Chondrocyte (in vitro differentiated cells): Measurements from ENCODE around the gene DEFB125. TPM values are rescaled to one million over a fixed set of nuclear protein-coding genes. Genes with fewer than 3 reads are reported as not detected.

Experiments
- DNase-seq: peaks from one replicate; pipeline ENCODE4 v3.0.0; 2021; ENCODE audit warnings: mixed read lengths, low spot score
- H3K27ac Mint-ChIP-seq: one replicate; pipeline ENCODE4 v1.8.0; 2021; ENCODE audit warnings: mild to moderate bottlenecking, moderate library complexity, mixed read lengths; ENCODE audit not compliant: unreplicated experiment
- H3K27me3 Mint-ChIP-seq: 2 replicates; pipeline ENCODE4 v1.8.0; 2021; ENCODE audit warnings: low read depth, mixed read lengths
- H3K36me3 Mint-ChIP-seq: 2 replicates; pipeline ENCODE4 v1.8.0; 2021; ENCODE audit warnings: low read depth, mixed read lengths
- H3K4me1 Mint-ChIP-seq: 2 replicates; pipeline ENCODE4 v1.8.0; 2021; ENCODE audit warnings: low read depth, mild to moderate bottlenecking, mixed read lengths
- H3K4me3 Mint-ChIP-seq: one replicate; pipeline ENCODE4 v1.8.0; 2021; ENCODE audit warnings: mild to moderate bottlenecking, moderate library complexity, mixed read lengths; ENCODE audit not compliant: unreplicated experiment
- H3K9me3 Mint-ChIP-seq: 2 replicates; pipeline ENCODE4 v1.8.0; 2021; ENCODE audit warnings: low read depth, mixed read lengths
- long read RNA-seq: library from polyadenylated mRNA; stranded (forward); transcript quantifications from one replicate; pipeline ENCODE4 v2.0.0, GENCODE V29; 2021
- total RNA-seq: library from RNA; stranded (reverse); gene quantifications from 3 replicates; pipeline ENCODE4 v1.2.1, GENCODE V29; 2021
- TF ChIP-seq, protein P1 (sequence below): fragments of 200-600 bp; sonication (generic); IDR thresholded peaks from 2 replicates; pipeline ENCODE4 v1.5.0; 2021; ENCODE audit warnings: antibody characterized with exemption, mild to moderate bottlenecking, moderate library complexity

The DEFB125 gene, protein sequence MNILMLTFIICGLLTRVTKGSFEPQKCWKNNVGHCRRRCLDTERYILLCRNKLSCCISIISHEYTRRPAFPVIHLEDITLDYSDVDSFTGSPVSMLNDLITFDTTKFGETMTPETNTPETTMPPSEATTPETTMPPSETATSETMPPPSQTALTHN
- not detected in 3 replicates for total RNA-seq
- long read RNA-seq, result 0 reads

DNA sequence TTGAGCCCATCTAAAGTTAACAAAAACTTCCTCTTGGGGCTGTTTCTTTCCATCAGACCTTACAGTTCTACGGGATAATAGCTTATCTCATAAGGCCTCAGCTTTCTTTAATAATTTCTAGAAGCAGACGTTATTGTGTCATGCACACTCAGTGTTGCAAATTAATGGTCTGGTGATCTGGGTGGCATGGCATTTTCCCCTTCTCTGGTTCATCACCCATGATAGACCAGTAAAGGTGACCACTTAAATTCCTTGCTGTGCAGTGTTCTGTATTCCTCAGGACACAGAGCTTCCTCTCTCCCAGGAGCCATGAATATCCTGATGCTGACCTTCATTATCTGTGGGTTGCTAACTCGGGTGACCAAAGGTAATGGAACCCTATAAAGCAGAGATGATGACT, at the start of gene DEFB125:
TSS of gene DEFB125 (plus strand) at position 272 of the 400 bp plus-strand sequence. CDS start at position 310, 38 bp downstream.
- Mint-ChIP-seq H3K27ac (no peak within 1 kb of the TSS), H3K4me3 (no peak within 1 kb of the TSS), H3K4me1 (no peaks in the 10 kb centered on the region), H3K9me3 (peaks cover 12% of the 10 kb centered on the region), H3K27me3 (peaks cover 14% of the 10 kb centered on the region), H3K36me3 (no peaks in the 10 kb centered on the region)
- TF ChIP-seq, protein P1, sequence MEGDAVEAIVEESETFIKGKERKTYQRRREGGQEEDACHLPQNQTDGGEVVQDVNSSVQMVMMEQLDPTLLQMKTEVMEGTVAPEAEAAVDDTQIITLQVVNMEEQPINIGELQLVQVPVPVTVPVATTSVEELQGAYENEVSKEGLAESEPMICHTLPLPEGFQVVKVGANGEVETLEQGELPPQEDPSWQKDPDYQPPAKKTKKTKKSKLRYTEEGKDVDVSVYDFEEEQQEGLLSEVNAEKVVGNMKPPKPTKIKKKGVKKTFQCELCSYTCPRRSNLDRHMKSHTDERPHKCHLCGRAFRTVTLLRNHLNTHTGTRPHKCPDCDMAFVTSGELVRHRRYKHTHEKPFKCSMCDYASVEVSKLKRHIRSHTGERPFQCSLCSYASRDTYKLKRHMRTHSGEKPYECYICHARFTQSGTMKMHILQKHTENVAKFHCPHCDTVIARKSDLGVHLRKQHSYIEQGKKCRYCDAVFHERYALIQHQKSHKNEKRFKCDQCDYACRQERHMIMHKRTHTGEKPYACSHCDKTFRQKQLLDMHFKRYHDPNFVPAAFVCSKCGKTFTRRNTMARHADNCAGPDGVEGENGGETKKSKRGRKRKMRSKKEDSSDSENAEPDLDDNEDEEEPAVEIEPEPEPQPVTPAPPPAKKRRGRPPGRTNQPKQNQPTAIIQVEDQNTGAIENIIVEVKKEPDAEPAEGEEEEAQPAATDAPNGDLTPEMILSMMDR, result no peak
- no peak for DNase-seq

DNA sequence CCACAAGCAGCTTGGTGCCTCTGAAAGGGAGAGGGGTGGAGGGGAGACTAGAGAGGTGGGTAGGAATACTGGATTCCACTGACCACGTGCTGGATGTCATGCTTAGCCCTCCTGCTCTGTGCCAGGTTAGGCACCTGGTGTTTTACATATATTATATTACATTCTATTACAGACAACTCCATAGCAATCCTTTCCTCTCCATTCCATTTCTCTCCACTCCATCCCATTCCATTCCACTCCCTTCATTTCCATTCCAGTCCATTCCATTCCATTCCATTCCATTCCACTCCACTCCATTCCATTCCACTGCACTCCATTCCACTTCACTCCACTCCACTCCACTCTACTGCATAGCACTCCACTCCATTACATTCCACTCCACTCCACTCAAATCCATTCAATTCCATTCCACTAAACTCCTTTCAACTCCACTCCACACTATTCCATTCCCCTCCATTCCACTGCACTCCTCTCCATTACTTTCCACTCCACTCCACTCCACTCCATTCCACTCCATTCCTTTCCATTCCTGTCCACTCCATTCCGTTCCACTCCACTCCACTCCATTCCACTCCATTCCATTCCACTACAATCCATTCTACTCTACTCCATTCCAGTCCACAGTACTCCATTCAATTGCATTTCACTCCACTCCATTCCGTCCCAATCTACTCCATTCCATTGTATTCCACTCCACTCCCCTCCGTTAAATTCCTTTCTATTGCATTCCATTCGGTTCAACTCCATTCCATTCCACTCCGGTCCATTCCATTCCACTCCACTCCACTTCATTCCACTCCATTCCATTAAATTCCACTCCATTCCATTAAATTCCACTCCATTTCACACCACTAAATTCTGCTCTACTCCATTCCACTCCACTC, 27.2 kb upstream of the DEFB125 start:
- TF ChIP-seq, protein P1, result no peak
- Mint-ChIP-seq H3K27me3 (no peaks in the 10 kb centered on the region), H3K27ac (no peak overlapping the region), H3K36me3 (no peaks in the 10 kb centered on the region), H3K4me3 (no peak overlapping the region), H3K4me1 (no peaks in the 10 kb centered on the region), H3K9me3 (no peaks in the 10 kb centered on the region)
- DNase-seq, result no peak

DNA sequence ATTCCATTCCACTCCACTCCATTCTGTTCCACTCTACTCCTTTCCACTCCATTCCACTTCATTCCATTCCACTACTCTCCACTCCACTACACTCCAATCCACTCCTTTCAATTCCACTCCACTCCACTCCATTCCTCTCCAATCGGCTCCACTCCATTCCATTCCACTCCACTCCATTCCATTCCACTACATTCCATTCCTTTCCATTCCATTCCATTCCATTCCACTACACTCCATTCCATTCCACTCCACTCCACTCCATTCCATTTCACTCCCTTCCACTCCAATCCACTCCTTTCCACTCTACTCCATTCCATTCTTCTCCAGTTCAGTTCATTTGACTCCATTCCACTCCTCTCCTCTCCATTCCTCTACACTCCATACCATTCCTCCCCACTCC, 26.2 kb upstream of the DEFB125 start:
- Mint-ChIP-seq H3K4me3 (no peak overlapping the region), H3K4me1 (no peaks in the 10 kb centered on the region), H3K27me3 (no peaks in the 10 kb centered on the region), H3K9me3 (no peaks in the 10 kb centered on the region), H3K27ac (no peak overlapping the region), H3K36me3 (no peaks in the 10 kb centered on the region)
- no peak for DNase-seq
- TF ChIP-seq, protein P1, result no peak

DNA sequence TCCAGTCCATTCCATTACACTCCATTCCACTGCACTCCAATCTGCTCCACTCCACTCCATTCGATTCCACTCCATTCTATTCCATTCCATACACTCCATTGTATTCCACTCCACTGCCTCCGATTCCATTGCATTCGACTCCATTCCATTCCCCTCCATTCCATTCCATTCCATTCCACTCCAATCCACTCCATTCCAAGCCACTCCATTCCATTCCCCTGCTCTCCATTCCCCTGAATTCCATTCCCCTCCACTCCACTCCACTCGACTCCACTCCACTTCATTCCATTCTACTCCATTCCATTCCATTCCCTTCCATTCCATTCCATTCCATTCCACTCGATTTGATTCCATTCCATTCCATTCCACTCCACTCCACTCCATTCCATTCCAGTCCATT, 25.7 kb upstream of the DEFB125 start:
- DNase-seq, result no peak
- no peak overlapping the region for H3K27ac Mint-ChIP-seq
- no peaks in the 10 kb centered on the region for H3K27me3 Mint-ChIP-seq
- no peak overlapping the region for H3K4me3 Mint-ChIP-seq
- TF ChIP-seq, protein P1, result no peak
- H3K36me3 Mint-ChIP-seq, result no peaks in the 10 kb centered on the region
- H3K9me3 Mint-ChIP-seq, result no peaks in the 10 kb centered on the region
- no peaks in the 10 kb centered on the region for H3K4me1 Mint-ChIP-seq

DNA sequence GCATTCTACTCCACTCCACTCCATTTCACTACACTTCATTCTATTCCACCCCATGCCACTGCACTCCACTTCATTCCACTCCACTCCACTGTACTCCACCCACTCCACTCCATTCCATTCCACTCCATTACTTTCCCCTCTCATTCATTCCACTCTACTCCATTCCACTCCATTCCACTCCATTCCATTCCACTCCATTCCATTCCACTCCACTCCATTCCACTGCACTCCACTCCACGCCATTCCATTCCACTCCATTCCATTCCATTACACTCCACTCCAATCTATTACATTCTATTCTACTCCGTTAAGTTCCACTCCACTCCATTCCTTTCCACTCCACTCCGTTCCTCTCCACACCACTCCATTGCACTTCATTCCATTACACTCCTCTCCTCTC, 25.0 kb upstream of the DEFB125 start:
- TF ChIP-seq, protein P1, result no peak
- Mint-ChIP-seq H3K4me1 (no peaks in the 10 kb centered on the region), H3K9me3 (no peaks in the 10 kb centered on the region), H3K36me3 (no peaks in the 10 kb centered on the region), H3K27me3 (no peaks in the 10 kb centered on the region), H3K27ac (no peak overlapping the region), H3K4me3 (no peak overlapping the region)
- no peak for DNase-seq
